CD4-positive, alpha-beta T cell treated with Interleukin-4 for 1 hour (primary cell): ENCODE measurements around the gene PBRM1.
"Not testable (repeated sequence)": the region's sequence is repeated elsewhere in the genome, so short reads cannot be mapped to it uniquely, and the experiment has no call there.

Experiments used
- DNase-seq, 2 donors: peaks; one replicate each; pipeline ENCODE4 v3.0.0-alpha.2; 2020 to 2022

Gene PBRM1

DNA sequence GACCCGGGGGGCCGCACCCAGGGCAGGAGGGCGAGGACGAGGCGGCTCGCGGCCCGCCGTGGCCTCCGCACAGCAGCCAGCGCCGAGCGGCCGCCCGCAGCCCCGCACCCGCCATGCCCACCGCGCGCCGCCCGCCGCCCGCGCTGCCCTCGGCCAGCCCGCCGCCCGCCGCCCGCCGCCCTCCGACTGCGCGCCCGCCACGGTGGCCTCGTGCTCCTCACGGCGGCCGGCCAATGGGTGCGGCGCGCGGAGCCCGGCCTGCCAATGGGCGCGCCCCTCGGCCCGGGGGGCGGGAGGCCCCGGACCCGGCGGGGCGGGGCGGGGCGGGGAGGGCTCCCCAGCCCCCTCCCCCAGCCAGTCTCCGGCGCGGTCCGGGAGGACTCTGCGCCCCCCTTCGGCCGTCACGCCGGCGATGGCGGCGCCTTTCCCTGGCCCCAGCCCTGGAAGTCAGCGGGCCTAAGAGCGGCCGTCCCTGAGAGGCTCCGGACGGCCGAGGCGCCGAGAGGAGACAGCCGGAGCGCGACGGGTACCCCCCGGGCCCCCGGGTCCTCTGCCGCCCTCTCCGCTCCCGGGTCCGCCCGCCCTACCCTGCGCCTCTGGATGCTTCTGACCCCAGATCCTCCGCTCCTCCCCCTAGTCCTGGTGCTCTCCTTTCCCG, 152.0 kb downstream of the PBRM1 start, which contains the start of gene NT5DC2:
NT5DC2 (minus strand) TSS at position 235 of the 658 bp plus-strand sequence; CDS start at position 115, 120 bp downstream.
- peak; percentile 66 for DNase-seq

GRCh38 chr3:52532838-52533622, 152.7 kb downstream of the PBRM1 start:
- peak in 1 of 2 donors; percentile 16 for DNase-seq

- DNase-seq, result peak; percentile 26 to 50
These were observed 153.2 kb downstream of the PBRM1 start for GRCh38 chr3:52532517-52532837.

- DNase-seq, result no peak
These were observed 153.7 kb downstream of the PBRM1 start for GRCh38 chr3:52531860-52532516.

GRCh38 chr3:52530918-52531826, 154.5 kb downstream of the PBRM1 start:
- no peak for DNase-seq

- no peak for DNase-seq
These were observed 156.1 kb downstream of the PBRM1 start for GRCh38 chr3:52529376-52530333.

DNA sequence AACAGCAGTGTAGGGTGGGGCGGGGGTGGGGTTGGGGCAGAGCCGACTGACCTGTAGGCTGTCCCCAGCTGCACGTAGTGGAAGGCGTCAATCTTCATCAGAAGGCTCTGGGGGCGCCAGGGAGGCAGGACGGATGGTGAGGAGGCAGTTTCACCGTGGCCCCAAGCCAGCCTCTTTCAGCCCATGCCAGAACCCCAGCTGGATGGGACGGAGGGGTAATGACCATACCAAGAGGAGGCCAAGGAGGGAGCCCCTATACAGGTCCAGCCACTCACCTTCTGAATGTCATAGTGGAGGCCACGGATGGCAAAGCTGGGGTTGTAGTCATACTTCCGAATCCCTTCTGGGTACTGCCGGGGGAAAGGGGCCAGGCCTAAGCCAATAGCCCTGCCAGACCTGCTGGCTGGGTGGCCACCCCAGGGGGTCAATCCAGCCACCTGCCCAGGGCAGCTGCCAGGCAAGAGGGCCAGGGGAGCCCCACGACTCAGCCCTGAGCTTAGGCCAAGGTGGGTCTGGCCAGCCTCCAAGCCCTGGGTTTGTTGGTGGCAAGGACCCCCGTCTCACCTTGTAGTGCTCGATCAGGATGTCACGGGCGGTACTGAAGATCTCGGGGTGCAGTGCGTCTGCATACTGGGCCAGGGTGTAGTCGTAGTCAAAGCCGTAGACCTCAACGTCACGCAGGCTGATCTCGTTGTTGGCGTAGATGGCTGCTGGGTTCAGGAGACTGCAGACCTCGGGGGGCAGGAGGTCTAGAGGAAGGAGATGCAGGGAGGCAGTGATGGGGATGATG, 156.9 kb downstream of the PBRM1 start:
- no peak for DNase-seq

GRCh38 chr3:52527732-52528585, 157.8 kb downstream of the PBRM1 start:
- no peak for DNase-seq

- DNase-seq, result no peak
These were observed 158.5 kb downstream of the PBRM1 start for GRCh38 chr3:52527039-52527731.

GRCh38 chr3:52526671-52527038, 159.1 kb downstream of the PBRM1 start:
- DNase-seq, result not testable (repeated sequence)

GRCh38 chr3:52525680-52526561, 159.8 kb downstream of the PBRM1 start:
- DNase-seq, result no peak

DNA sequence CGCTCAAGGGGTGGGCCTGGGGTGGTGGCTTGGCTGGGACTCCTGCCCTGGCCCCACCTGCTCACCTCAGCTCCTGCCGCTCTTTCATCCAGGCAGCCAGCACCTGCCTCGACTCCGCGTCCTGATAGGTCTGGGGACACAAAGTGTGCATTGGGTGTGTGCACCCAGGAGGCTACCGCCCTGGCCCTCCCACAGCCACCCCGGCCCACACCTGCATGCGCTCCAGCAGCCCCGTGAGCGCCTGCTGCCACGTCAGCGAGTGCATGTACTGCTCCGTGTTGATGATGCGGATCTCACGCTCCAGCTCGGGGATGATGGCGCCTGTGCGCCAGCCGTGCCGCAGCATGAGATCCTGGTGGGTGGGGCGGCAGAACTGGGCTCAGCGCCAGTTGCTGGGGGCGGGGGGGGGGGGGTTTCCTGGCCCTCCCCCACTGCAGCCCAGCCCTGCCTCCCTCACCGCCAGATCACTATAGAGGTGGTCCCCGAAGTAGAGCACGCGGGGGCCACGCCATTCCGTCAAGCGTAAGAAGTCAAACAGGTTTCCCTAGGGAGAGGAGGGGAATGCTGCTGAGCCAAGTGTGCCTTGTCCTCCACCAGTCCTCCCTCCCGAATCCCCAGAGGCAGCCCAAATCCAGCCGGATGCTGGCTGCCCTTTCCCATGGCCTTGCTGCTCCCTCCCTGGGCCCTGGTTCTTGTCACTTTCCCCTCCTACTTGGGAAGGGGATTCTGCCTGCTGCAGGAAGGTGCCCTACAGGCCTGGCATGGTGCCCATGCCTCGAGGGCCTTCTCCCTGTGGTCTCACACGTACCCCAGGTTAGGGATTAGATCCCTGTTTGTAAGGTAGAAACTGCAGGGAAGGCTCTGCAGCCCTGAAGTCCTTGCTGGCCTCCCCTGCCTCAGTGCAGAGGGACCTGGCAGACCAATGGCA, 160.7 kb downstream of the PBRM1 start:
- DNase-seq, result no peak

GRCh38 chr3:52524258-52524751, 161.4 kb downstream of the PBRM1 start:
- DNase-seq, result no peak

DNA sequence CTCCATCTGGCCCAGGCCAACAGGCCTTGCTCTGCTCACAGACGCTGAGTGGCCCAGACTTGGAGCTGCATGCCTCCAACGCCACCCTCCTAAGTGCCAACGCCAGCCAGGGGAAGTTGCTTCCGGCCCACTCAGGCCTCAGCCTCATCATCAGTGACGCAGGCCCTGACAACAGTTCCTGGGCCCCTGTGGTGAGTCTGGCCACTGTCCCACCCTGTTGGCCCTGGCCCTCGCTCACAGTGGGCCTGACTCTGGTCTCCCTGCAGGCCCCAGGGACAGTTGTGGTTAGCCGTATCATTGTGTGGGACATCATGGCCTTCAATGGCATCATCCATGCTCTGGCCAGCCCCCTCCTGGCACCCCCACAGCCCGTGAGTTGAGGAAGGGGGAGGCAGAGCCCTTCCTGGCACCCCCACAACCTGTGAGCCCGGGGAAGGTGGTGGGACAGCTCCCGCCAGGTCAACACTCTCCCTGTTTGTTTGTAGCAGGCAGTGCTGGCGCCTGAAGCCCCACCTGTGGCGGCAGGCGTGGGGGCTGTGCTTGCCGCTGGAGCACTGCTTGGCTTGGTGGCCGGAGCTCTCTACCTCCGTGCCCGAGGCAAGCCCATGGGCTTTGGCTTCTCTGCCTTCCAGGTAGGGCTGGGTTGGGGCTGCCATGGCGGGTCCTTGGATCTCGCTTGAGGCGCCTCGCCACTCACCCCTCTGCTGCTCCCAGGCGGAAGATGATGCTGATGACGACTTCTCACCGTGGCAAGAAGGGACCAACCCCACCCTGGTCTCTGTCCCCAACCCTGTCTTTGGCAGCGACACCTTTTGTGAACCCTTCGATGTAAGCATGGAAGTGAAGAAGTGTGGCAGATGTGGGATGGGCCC, 162.1 kb downstream of the PBRM1 start:
- DNase-seq, result no peak

DNA sequence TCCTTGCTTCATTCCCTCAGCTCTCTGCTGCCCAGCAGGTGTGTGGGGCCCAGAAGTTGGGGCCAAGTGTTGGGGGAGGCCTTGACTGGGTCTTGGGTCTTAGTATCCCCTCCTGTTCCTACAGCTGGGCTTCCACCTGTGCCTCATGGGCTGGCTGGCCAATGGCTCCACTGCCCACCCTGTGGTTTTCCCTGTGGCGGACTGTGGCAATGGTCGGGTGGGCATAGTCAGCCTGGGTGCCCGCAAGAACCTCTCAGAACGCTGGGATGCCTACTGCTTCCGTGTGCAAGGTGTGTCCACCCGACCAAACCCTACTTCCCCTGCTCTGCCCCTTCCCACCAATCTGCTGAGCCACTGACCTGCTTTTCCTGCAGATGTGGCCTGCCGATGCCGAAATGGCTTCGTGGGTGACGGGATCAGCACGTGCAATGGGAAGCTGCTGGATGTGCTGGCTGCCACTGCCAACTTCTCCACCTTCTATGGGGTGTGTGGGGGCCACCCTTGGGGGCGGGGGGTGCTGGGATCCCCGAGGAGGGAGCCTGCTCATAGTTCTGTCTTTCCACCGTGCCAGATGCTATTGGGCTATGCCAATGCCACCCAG, 163.0 kb downstream of the PBRM1 start:
- DNase-seq, result no peak
